Tibial nerve (tissue), 3 donors: ENCODE data around the gene SPATS2.

ENCODE experiments used
- CTCF ChIP-seq, 5 experiments: fragments of 200-600 bp in 3 of 5; fragments of 450-650 bp in 2 of 5; sonication (generic) in 3 of 5; IDR thresholded peaks; one replicate each; pipeline ENCODE4 v1.5.1; 2016 to 2019; ENCODE audit warnings: antibody characterized with exemption in 5 of 5, mild to moderate bottlenecking in 3 of 5, moderate library complexity in 2 of 5
- POLR2A ChIP-seq, 2 donors: fragments of 450-650 bp; IDR thresholded peaks; one replicate each; pipeline ENCODE4 v1.6.1; 2017; ENCODE audit warnings: antibody characterized with exemption in 2 of 2, mild to moderate bottlenecking in 2 of 2, moderate library complexity in 2 of 2

GRCh38 chr12:49451468-49452259 is 84.4 kb downstream of the SPATS2 start:
- TF ChIP-seq CTCF (IDR thresholded peaks at IDR 0.05): no peak
- no peak for TF ChIP-seq POLR2A (IDR thresholded peaks at IDR 0.05)
